DND-41 (cell line): ENCODE measurements around the gene HOMER3.

ENCODE experiments used
- CTCF ChIP-seq: IDR thresholded peaks from 2 replicates; pipeline ENCODE4 v1.5.1; 2012; ENCODE audit warnings: borderline replicate concordance, low read length, moderate library complexity, mild to moderate bottlenecking; ENCODE audit not compliant: poor library complexity, severe bottlenecking; ENCODE audit errors: extremely low read depth
- EZH2 ChIP-seq: IDR thresholded peaks from 3 replicates; pipeline ENCODE4 v1.6.1; 2012; ENCODE audit warnings: borderline replicate concordance, low read depth, mild to moderate bottlenecking, moderate library complexity, low read length, inconsistent platforms; ENCODE audit not compliant: severe bottlenecking

DNA sequence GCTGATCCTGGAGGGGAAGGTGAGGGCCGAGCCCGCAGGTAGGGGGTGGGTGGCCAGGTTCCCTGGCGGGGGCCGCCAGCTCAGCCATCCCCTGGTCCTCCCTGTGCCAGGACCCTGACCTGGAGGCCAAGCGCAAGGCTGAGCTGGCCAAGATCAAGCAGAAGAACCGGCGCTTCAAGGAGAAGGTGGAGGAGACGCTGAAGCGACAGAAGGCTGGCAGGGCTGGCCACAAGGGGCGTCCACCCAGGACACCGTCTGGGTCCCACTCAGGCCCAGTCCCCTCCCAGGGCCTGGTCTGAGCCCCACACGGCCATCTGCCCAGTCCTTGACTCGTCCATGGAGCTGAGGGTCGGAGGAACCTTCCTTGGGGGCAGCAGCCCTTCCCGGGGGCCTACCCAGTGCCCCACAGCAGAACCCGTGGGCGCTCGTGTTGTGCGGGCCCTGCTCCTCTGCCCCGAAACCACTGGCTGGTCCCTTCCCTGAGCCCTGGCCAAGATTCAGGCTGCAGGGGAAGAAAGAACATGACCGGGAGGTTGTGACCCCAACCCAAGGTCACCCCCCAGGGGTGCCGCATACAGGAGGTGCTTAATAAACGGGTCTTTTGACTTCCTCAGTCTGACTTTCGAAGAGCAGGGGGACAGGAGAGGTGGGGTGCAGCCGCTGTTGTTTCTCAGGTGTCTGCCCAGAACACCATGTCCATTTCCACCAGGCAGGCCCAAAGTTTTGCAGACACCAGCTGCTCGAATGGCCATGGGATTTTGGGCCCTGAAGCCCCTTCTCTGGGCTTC lies 12.8 kb downstream of the HOMER3 start:
- TF ChIP-seq CTCF (no peak), EZH2 (no peak)
